ENCODE results near the gene RETREG1. TPM values are rescaled to one million over a fixed set of nuclear protein-coding genes. Genes with fewer than 3 reads are reported as not detected.
A peak's percentile ranks its signal among the peaks of the same experiment; 100 is the strongest.

Gene RETREG1
- total RNA-seq, 1 donor from 2014 or later, result 269 TPM

GRCh38 chr5:16574789-16575721, 41.7 kb downstream of the RETREG1 start:
- no peaks in the 10 kb centered on the region for H3K36me3 ChIP-seq
- H3K4me3 ChIP-seq, result no peak overlapping the region
- no peak for TF ChIP-seq CTCF (IDR thresholded peaks at IDR 0.05; ENCODE audit: borderline replicate concordance)
- no peaks in the 10 kb centered on the region for H3K9me3 ChIP-seq (replicated peaks)
- H3K27me3 ChIP-seq (ENCODE audit: low read depth), result no peaks in the 10 kb centered on the region
- peak; percentile 38 for DNase-seq
- intact Hi-C loops (cut with micrococcal nuclease), result no loop called here
- H3K27ac ChIP-seq (replicated peaks), result peak overlapping the region; percentile 68
- H3K4me1 ChIP-seq, result peaks cover 48% of the 10 kb centered on the region

- DNase-seq, result no peak
- Histone ChIP-seq H3K9me3 (replicated peaks) (no peaks in the 10 kb centered on the region), H3K4me1 (peaks cover 45% of the 10 kb centered on the region), H3K27me3 (ENCODE audit: low read depth) (no peaks in the 10 kb centered on the region), H3K4me3 (no peak overlapping the region), H3K27ac (replicated peaks) (peak overlapping the region; percentile 3), H3K36me3 (no peaks in the 10 kb centered on the region)
- intact Hi-C loops (cut with micrococcal nuclease), result no loop called here
- no peak for TF ChIP-seq CTCF (IDR thresholded peaks at IDR 0.05; ENCODE audit: borderline replicate concordance)
These were observed 43.4 kb downstream of the RETREG1 start for GRCh38 chr5:16573401-16573800.

GRCh38 chr5:16572289-16573015, 44.3 kb downstream of the RETREG1 start:
- no peak for DNase-seq
- Histone ChIP-seq H3K4me3 (no peak overlapping the region), H3K4me1 (peaks cover 45% of the 10 kb centered on the region), H3K27me3 (ENCODE audit: low read depth) (no peaks in the 10 kb centered on the region), H3K9me3 (replicated peaks) (no peaks in the 10 kb centered on the region), H3K36me3 (no peaks in the 10 kb centered on the region), H3K27ac (replicated peaks) (no peak overlapping the region)
- TF ChIP-seq CTCF (IDR thresholded peaks at IDR 0.05; ENCODE audit: borderline replicate concordance), result no peak
- intact Hi-C loops (cut with micrococcal nuclease), result no loop called here

GRCh38 chr5:16571016-16571415, 45.8 kb downstream of the RETREG1 start:
- H3K4me1 ChIP-seq, result peaks cover 48% of the 10 kb centered on the region

More at GRCh38 chr5:16571016-16571415, 45.8 kb downstream of the RETREG1 start:
- Histone ChIP-seq H3K27me3 (ENCODE audit: low read depth) (no peaks in the 10 kb centered on the region), H3K9me3 (replicated peaks) (no peaks in the 10 kb centered on the region), H3K4me3 (no peak overlapping the region), H3K36me3 (no peaks in the 10 kb centered on the region), H3K27ac (replicated peaks) (no peak overlapping the region)
- no peak for TF ChIP-seq CTCF (IDR thresholded peaks at IDR 0.05; ENCODE audit: borderline replicate concordance)
- DNase-seq, result no peak
- intact Hi-C loops (cut with micrococcal nuclease), result no loop called here
